GM13977 (cell line): ENCODE data around the gene ARHGAP9.
A peak's percentile ranks its signal among the peaks of the same experiment; 100 is the strongest.

Experiments
- DNase-seq: peaks from one replicate; pipeline ENCODE4 v3.0.0; 2012; ENCODE audit warnings: low spot score
- CTCF ChIP-seq: IDR thresholded peaks from 2 replicates; pipeline ENCODE4 v1.5.1; 2012; ENCODE audit warnings: mild to moderate bottlenecking, control low read depth; ENCODE audit not compliant: insufficient read depth; ENCODE audit errors: extremely low read depth, missing control alignments
- in situ Hi-C: fragments of 300-500 bp; cut with MboI; formaldehyde crosslinking; loops from one replicate; pipeline ENCODE4 v1.12.0; 2022; ENCODE audit warnings: low sequenced_read_pairs, low pct_unique_long_range_greater_than_20kb, mixed read lengths, inconsistent platforms; ENCODE audit not compliant: unreplicated experiment

ARHGAP9 gene

GRCh38 chr12:57479376-57480115, at the start of gene ARHGAP9:
Gene ARHGAP9, minus strand, starts transcription at chr12:57479866. Its CDS starts 460 bp downstream, at chr12:57479406.
- in situ Hi-C loops: no loop called here
- peak; percentile 76 for DNase-seq
- TF ChIP-seq CTCF: no peak

DNA sequence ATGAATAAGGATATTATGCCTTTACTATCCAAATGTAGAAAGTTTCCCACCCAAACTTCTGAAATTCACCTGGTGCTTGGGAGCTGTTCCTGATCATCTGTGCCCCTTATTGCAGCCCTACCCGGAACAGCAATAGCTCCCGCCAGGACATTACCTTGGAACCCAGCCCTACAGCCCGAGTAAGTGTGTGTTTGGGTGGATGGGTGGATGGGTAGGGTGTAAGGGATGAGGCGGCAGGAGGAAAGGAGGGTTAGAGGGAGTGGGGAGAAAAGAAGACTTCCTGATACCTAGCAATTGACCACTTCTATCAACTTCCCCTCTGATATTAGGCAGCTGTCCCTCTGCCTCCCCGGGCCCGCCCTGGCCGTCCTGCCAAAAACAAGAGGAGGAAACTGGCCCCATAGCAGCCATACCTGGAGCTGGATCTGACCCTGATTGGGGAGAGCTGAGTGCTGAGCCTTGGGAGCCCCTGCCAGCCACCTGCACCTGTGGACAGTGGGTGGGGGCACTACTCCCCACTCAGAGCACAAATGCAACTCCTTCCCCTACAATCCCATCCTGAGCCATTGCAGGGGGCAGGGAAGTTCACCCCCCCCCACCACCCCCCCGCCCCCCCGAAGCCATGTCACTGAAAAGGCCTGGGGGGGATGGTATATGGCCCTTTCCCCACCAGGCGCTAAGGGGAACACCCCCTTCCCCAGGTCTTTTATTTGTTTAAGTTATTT, 49.3 kb upstream of the ARHGAP9 start:
- DNase-seq: no peak
- in situ Hi-C loops: no loop called here
- TF ChIP-seq CTCF: no peak

- in situ Hi-C loops: no loop called here
- no peak for TF ChIP-seq CTCF
- no peak for DNase-seq
Measured at GRCh38 chr12:57528176-57528575, 48.5 kb upstream of the ARHGAP9 start.

- in situ Hi-C loops: no loop called here
- no peak for TF ChIP-seq CTCF
- DNase-seq: no peak
Measured at GRCh38 chr12:57527184-57527583, 47.5 kb upstream of the ARHGAP9 start.

GRCh38 chr12:57526477-57527126, 46.9 kb upstream of the ARHGAP9 start:
- TF ChIP-seq CTCF: no peak
- in situ Hi-C loops: no loop called here
- no peak for DNase-seq

GRCh38 chr12:57525615-57526383, 46.1 kb upstream of the ARHGAP9 start:
- TF ChIP-seq CTCF: no peak
- no peak for DNase-seq
- in situ Hi-C loops: no loop called here
